ENCODE results near the gene MED29.

MED29 gene

GRCh38 chr19:39433480-39434079 is 42.4 kb downstream of the MED29 start:
- no peak for DNase-seq

- DNase-seq: no peak
Measured at GRCh38 chr19:39434123-39435076, 43.2 kb downstream of the MED29 start.

GRCh38 chr19:39435499-39436349 is 44.5 kb downstream of the MED29 start, which contains the start of gene RPS16:
Gene RPS16 (minus strand): TSS chr19:39435949. CDS start chr19:39435895, 54 bp downstream.
- DNase-seq: peak; percentile 98

GRCh38 chr19:39436350-39436716 is 45.2 kb downstream of the MED29 start:
- no peak for DNase-seq

GRCh38 chr19:39438270-39438934 is 47.2 kb downstream of the MED29 start:
- no peak for DNase-seq

GRCh38 chr19:39444598-39445195 is 53.5 kb downstream of the MED29 start:
- no peak for DNase-seq

GRCh38 chr19:39445196-39446111 is 54.3 kb downstream of the MED29 start, which contains the start of gene SUPT5H:
Gene SUPT5H (plus strand): TSS chr19:39445582. CDS start chr19:39445891, 309 bp downstream.
- DNase-seq: peak; percentile 96

GRCh38 chr19:39446365-39447084 is 55.3 kb downstream of the MED29 start:
- DNase-seq: no peak

GRCh38 chr19:39448271-39448670 is 57.1 kb downstream of the MED29 start:
- DNase-seq: no peak

- DNase-seq: no peak
Measured at GRCh38 chr19:39449116-39449797, 58.1 kb downstream of the MED29 start.
